Nephron progenitor cell (in vitro differentiated cells): ENCODE measurements around the gene ITGB5.

ENCODE experiments used
- DNase-seq: peaks from one replicate; pipeline ENCODE4 v3.0.0; 2021
- H3K27ac Mint-ChIP-seq: 2 replicates; pipeline ENCODE4 v1.8.0; 2021; ENCODE audit warnings: mild to moderate bottlenecking, moderate library complexity, mixed read lengths
- H3K27me3 Mint-ChIP-seq: 2 replicates; pipeline ENCODE4 v1.8.0; 2021; ENCODE audit warnings: mild to moderate bottlenecking, low read depth, mixed read lengths; ENCODE audit not compliant: poor library complexity
- H3K36me3 Mint-ChIP-seq: 2 replicates; pipeline ENCODE4 v1.8.0; 2021; ENCODE audit warnings: low read depth, mixed read lengths
- H3K4me1 Mint-ChIP-seq: 2 replicates; pipeline ENCODE4 v1.8.0; 2021; ENCODE audit warnings: mixed read lengths
- H3K4me3 Mint-ChIP-seq: 2 replicates; pipeline ENCODE4 v1.8.0; 2021; ENCODE audit warnings: mild to moderate bottlenecking, moderate library complexity, mixed read lengths
- H3K9me3 Mint-ChIP-seq: 2 replicates; pipeline ENCODE4 v1.8.0; 2021; ENCODE audit warnings: mild to moderate bottlenecking, moderate library complexity, mixed read lengths
- CTCF ChIP-seq: fragments of 200-600 bp; sonication (generic); IDR thresholded peaks from 2 replicates; pipeline ENCODE4 v1.5.0; 2021; ENCODE audit warnings: antibody characterized with exemption

Gene ITGB5

GRCh38 chr3:124851905-124852304 lies 35.3 kb downstream of the ITGB5 start:
- peaks cover 33% of the 10 kb centered on the region for H3K4me1 Mint-ChIP-seq

GRCh38 chr3:124851136-124851535 lies 36.0 kb downstream of the ITGB5 start:
- Mint-ChIP-seq H3K4me1 (peaks cover 33% of the 10 kb centered on the region), H3K27me3 (no peaks in the 10 kb centered on the region), H3K27ac (peak overlapping the region; percentile 42), H3K4me3 (no peak overlapping the region), H3K36me3 (peaks cover 41% of the 10 kb centered on the region), H3K9me3 (no peaks in the 10 kb centered on the region)
- no peak for DNase-seq
- no peak for TF ChIP-seq CTCF

More at GRCh38 chr3:124851905-124852304, 35.3 kb downstream of the ITGB5 start:
- Mint-ChIP-seq H3K27ac (peak overlapping the region; percentile 83), H3K36me3 (peaks cover 38% of the 10 kb centered on the region), H3K9me3 (no peaks in the 10 kb centered on the region), H3K4me3 (no peak overlapping the region), H3K27me3 (no peaks in the 10 kb centered on the region)
- DNase-seq: no peak
- TF ChIP-seq CTCF: no peak

- Mint-ChIP-seq H3K27me3 (no peaks in the 10 kb centered on the region), H3K36me3 (peaks cover 40% of the 10 kb centered on the region), H3K4me1 (peaks cover 33% of the 10 kb centered on the region), H3K9me3 (no peaks in the 10 kb centered on the region), H3K4me3 (no peak overlapping the region), H3K27ac (peak overlapping the region; percentile 42)
- no peak for DNase-seq
- TF ChIP-seq CTCF: no peak
Observed at GRCh38 chr3:124850633-124851032, 36.5 kb downstream of the ITGB5 start.

GRCh38 chr3:124850212-124850611 lies 37.0 kb downstream of the ITGB5 start:
- H3K27ac Mint-ChIP-seq: peak overlapping the region; percentile 6
- peaks cover 33% of the 10 kb centered on the region for H3K4me1 Mint-ChIP-seq

GRCh38 chr3:124848300-124848699 lies 38.9 kb downstream of the ITGB5 start:
- peaks cover 30% of the 10 kb centered on the region for H3K36me3 Mint-ChIP-seq

More at GRCh38 chr3:124850212-124850611, 37.0 kb downstream of the ITGB5 start:
- no peak overlapping the region for H3K4me3 Mint-ChIP-seq
- no peaks in the 10 kb centered on the region for H3K9me3 Mint-ChIP-seq
- no peak for TF ChIP-seq CTCF
- H3K27me3 Mint-ChIP-seq: no peaks in the 10 kb centered on the region
- no peak for DNase-seq
- H3K36me3 Mint-ChIP-seq: peaks cover 36% of the 10 kb centered on the region

More at GRCh38 chr3:124848300-124848699, 38.9 kb downstream of the ITGB5 start:
- Mint-ChIP-seq H3K27me3 (no peaks in the 10 kb centered on the region), H3K9me3 (no peaks in the 10 kb centered on the region), H3K4me1 (peaks cover 38% of the 10 kb centered on the region), H3K27ac (peak overlapping the region; percentile 59), H3K4me3 (no peak overlapping the region)
- no peak for TF ChIP-seq CTCF
- no peak for DNase-seq
